KMS-11 (cell line): Measurements from ENCODE around the gene KLC1.

ENCODE experiments used
- H2AFZ ChIP-seq: fragments of 200-600 bp; sonication (generic); 2 replicates; pipeline ENCODE4 v1.6.1; 2016; ENCODE audit warnings: antibody characterized with exemption, mixed run types, low read depth
- H3K27ac ChIP-seq: fragments of 200-600 bp; sonication (generic); 2 replicates; pipeline ENCODE4 v1.6.1; 2016; ENCODE audit warnings: mild to moderate bottlenecking, mixed run types
- H3K27me3 ChIP-seq: fragments of 200-600 bp; sonication (generic); 2 replicates; pipeline ENCODE4 v1.6.1; 2017; ENCODE audit warnings: mild to moderate bottlenecking, low read depth, mixed run types, moderate library complexity; ENCODE audit not compliant: insufficient read depth
- H3K36me3 ChIP-seq: fragments of 200-600 bp; sonication (generic); 2 replicates; pipeline ENCODE4 v1.6.1; 2017; ENCODE audit warnings: mild to moderate bottlenecking, mixed run types; ENCODE audit not compliant: insufficient read depth
- H3K4me1 ChIP-seq: fragments of 200-600 bp; sonication (generic); 2 replicates; pipeline ENCODE4 v1.6.1; 2016; ENCODE audit warnings: mild to moderate bottlenecking, low read depth, mixed run types; ENCODE audit not compliant: poor library complexity, severe bottlenecking
- H3K4me2 ChIP-seq: fragments of 200-600 bp; sonication (generic); 2 replicates; pipeline ENCODE4 v1.7.0; 2016; ENCODE audit warnings: mild to moderate bottlenecking, mixed run types
- H3K4me3 ChIP-seq: fragments of 200-600 bp; sonication (generic); IDR thresholded peaks from 2 replicates; pipeline ENCODE4 v1.6.1; 2017; ENCODE audit warnings: low read depth, low read length, mixed read lengths; ENCODE audit not compliant: insufficient read depth
- H3K79me2 ChIP-seq: fragments of 200-600 bp; sonication (generic); 2 replicates; pipeline ENCODE4 v1.6.1; 2016; ENCODE audit warnings: low read depth, mixed run types; ENCODE audit not compliant: insufficient read depth
- H3K9ac ChIP-seq: fragments of 200-600 bp; sonication (generic); 2 replicates; pipeline ENCODE4 v1.6.1; 2016; ENCODE audit warnings: mild to moderate bottlenecking, mixed run types
- H4K20me1 ChIP-seq: fragments of 200-600 bp; sonication (generic); 2 replicates; pipeline ENCODE4 v1.6.1; 2016; ENCODE audit warnings: mild to moderate bottlenecking, mixed run types; ENCODE audit not compliant: insufficient read depth
- TF ChIP-seq, protein P1 (sequence below): fragments of 200-600 bp; sonication (generic); conservative IDR thresholded peaks from 2 replicates; pipeline ENCODE4 v1.6.1; 2017; ENCODE audit warnings: low read depth, mild to moderate bottlenecking, antibody characterized with exemption, low read length, moderate library complexity, mixed read lengths

Gene KLC1

DNA sequence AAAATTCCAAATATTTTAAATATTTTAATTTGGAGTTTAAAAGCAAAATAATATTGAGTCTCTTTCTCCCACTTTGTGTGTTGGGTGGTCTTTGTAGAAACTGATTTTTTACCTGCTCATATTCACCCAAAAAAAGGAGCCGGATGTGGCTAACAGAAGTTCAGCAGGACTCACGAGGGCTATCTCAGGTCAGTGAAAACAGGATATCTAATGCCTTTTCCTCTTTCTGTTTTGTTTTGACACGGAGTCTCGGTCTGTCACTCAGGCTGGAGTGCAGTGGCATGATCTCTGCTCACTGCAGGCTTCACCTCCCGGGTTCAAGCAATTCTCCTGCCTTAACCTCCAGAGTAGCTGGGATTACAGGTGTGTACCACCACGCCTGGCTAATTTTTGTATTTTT is 35.4 kb upstream of the KLC1 start:
- Histone ChIP-seq H2AFZ (no peak overlapping the region), H3K9ac (no peak overlapping the region), H3K79me2 (no peaks in the 10 kb centered on the region), H3K4me2 (no peak overlapping the region), H3K27me3 (no peaks in the 10 kb centered on the region), H3K27ac (no peak overlapping the region), H3K36me3 (no peaks in the 10 kb centered on the region), H3K4me1 (no peaks in the 10 kb centered on the region), H4K20me1 (no peaks in the 10 kb centered on the region), H3K4me3 (no peak overlapping the region)
- TF ChIP-seq, protein P1, sequence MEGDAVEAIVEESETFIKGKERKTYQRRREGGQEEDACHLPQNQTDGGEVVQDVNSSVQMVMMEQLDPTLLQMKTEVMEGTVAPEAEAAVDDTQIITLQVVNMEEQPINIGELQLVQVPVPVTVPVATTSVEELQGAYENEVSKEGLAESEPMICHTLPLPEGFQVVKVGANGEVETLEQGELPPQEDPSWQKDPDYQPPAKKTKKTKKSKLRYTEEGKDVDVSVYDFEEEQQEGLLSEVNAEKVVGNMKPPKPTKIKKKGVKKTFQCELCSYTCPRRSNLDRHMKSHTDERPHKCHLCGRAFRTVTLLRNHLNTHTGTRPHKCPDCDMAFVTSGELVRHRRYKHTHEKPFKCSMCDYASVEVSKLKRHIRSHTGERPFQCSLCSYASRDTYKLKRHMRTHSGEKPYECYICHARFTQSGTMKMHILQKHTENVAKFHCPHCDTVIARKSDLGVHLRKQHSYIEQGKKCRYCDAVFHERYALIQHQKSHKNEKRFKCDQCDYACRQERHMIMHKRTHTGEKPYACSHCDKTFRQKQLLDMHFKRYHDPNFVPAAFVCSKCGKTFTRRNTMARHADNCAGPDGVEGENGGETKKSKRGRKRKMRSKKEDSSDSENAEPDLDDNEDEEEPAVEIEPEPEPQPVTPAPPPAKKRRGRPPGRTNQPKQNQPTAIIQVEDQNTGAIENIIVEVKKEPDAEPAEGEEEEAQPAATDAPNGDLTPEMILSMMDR: no peak

- H3K36me3 ChIP-seq: no peaks in the 10 kb centered on the region
- no peaks in the 10 kb centered on the region for H3K4me1 ChIP-seq
- TF ChIP-seq, protein P1: no peak
- no peaks in the 10 kb centered on the region for H3K27me3 ChIP-seq
- no peak overlapping the region for H3K27ac ChIP-seq
- H3K79me2 ChIP-seq: no peaks in the 10 kb centered on the region
- H3K4me3 ChIP-seq: no peak overlapping the region
- no peaks in the 10 kb centered on the region for H4K20me1 ChIP-seq
- no peak overlapping the region for H3K4me2 ChIP-seq
- H2AFZ ChIP-seq: no peak overlapping the region
- no peak overlapping the region for H3K9ac ChIP-seq
Observed at GRCh38 chr14:103594265-103594664, 34.7 kb upstream of the KLC1 start.

GRCh38 chr14:103597623-103598377 is 31.2 kb upstream of the KLC1 start:
- Histone ChIP-seq H3K4me2 (no peak overlapping the region), H3K4me1 (no peaks in the 10 kb centered on the region), H3K9ac (no peak overlapping the region), H2AFZ (no peak overlapping the region), H3K79me2 (no peaks in the 10 kb centered on the region), H3K4me3 (no peak overlapping the region), H4K20me1 (no peaks in the 10 kb centered on the region), H3K36me3 (no peaks in the 10 kb centered on the region), H3K27me3 (no peaks in the 10 kb centered on the region), H3K27ac (no peak overlapping the region)
- TF ChIP-seq, protein P1: no peak

DNA sequence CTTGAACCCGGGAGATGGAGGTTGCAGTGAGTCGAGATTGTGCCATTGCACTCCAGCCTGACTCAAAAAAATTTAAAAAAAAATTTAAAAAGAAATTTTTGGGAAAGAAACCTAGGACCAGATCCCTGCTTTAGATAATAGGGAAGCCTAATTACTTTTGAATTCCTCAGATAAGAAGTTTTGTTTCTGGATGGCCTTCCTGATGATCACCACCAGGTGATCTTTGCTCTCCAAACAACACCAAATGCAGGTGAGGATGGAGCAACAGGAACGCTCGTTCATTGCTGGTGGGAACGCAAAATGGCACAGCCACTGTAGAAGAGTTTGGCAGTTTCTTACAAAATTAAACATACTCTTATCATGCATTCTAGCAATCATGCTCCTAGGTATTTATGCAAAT is 28.5 kb upstream of the KLC1 start:
- Histone ChIP-seq H3K79me2 (no peaks in the 10 kb centered on the region), H3K36me3 (no peaks in the 10 kb centered on the region), H3K4me1 (peaks cover 2% of the 10 kb centered on the region), H3K4me3 (no peak overlapping the region), H3K27me3 (no peaks in the 10 kb centered on the region), H3K9ac (no peak overlapping the region), H2AFZ (no peak overlapping the region), H4K20me1 (no peaks in the 10 kb centered on the region), H3K27ac (no peak overlapping the region), H3K4me2 (no peak overlapping the region)
- TF ChIP-seq, protein P1: no peak
